Fibroblast of lung (primary cell): ENCODE data around the gene OAS1.

Source experiments
- CTCF ChIP-seq, 2 donors: IDR thresholded peaks in 1 of 2; conservative IDR thresholded peaks in 1 of 2; 1 replicate in 1 of 2; 2 replicates in 1 of 2; pipeline ENCODE4 v1.5.1; 2011 to 2012; ENCODE audit warnings: low read length in 2 of 2, control low read depth in 1 of 2, inconsistent platforms in 1 of 2, low read depth in 1 of 2, mild to moderate bottlenecking in 1 of 2
- EZH2 ChIP-seq: IDR thresholded peaks from 2 replicates; pipeline ENCODE4 v1.5.1; 2012; ENCODE audit warnings: low read length, control low read depth, mild to moderate bottlenecking; ENCODE audit errors: missing control alignments

- no peak for TF ChIP-seq CTCF (conservative IDR thresholded peaks at IDR 0.05 in 1 of 2, IDR thresholded peaks at IDR 0.05 in 1 of 2; ENCODE audit: low read depth in 1 of 2, low read length in 2 of 2)
- no peak for TF ChIP-seq EZH2
Observed at GRCh38 chr12:112859291-112859690, 47.5 kb upstream of the OAS1 start.
